NCI-H460 (cell line): ENCODE measurements around the gene ZNF227. TPM values are rescaled to one million over a fixed set of nuclear protein-coding genes. Genes with fewer than 3 reads are reported as not detected.
"Not testable (repeated sequence)": the region's sequence is repeated elsewhere in the genome, so short reads cannot be mapped to it uniquely, and the experiment has no call there.

Experiments
- DNase-seq: peaks from one replicate; pipeline ENCODE4 v3.0.0-alpha.2; 2016; ENCODE audit warnings: low read depth; ENCODE audit errors: extremely low read depth
- polyA plus RNA-seq: library from polyadenylated mRNA; depleted of rRNA; stranded (reverse); fragments of >200 nt; gene quantifications from 2 replicates; pipeline ENCODE4 v1.2.3, GENCODE V29; 2014; cell fraction: nucleus; rRNA removed
- total RNA-seq: library from RNA; depleted of rRNA; stranded (reverse); fragments of >200 nt; shearing (Covaris generic); gene quantifications from 2 replicates; pipeline ENCODE4 v1.2.3, GENCODE V29; 2014; rRNA removed

ZNF227 gene
- 18.2 and 20.3 TPM in 2 replicates for total RNA-seq
- polyA plus RNA-seq = 5.9 and 7.7 TPM in 2 replicates

DNA sequence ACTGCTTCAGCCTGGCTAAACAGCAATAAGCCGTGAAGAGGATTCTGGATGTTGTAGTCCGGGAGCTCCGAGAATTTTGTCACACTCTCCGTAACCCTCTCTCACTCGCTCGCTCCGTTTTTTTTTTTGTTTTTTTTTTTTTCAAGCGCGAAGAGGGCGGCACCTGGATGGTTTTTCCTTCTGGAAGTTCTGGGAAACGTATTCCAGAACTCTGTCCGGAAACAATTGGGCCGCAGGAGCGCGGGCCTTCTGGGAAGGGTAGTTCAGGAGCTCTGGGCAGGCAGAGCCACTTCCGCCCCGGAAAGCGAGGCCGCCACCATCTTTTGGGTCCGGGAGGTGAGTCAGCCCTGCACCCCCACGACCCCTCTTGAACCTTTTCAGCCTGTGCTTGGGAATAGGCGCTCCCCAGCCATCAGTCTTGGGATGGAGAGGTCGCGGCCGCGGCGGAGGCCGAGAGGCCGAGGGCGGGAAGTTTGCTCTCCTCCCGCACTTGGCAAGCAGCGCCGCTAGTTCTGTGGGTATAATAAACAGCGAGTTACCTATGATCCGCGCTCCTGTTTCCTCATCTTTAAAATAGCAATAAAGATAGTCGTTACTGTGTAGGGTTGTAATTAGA lies at the start of gene ZNF227:
Gene ZNF227 (plus strand): TSS at position 283 of the 616 bp plus-strand sequence. CDS start 5,261 bp downstream, outside the sequence.
- DNase-seq = peak; percentile 75

GRCh38 chr19:44163789-44164188 lies 48.5 kb upstream of the ZNF227 start:
- DNase-seq = no peak

GRCh38 chr19:44164327-44164672 lies 48.0 kb upstream of the ZNF227 start:
- no peak for DNase-seq

DNA sequence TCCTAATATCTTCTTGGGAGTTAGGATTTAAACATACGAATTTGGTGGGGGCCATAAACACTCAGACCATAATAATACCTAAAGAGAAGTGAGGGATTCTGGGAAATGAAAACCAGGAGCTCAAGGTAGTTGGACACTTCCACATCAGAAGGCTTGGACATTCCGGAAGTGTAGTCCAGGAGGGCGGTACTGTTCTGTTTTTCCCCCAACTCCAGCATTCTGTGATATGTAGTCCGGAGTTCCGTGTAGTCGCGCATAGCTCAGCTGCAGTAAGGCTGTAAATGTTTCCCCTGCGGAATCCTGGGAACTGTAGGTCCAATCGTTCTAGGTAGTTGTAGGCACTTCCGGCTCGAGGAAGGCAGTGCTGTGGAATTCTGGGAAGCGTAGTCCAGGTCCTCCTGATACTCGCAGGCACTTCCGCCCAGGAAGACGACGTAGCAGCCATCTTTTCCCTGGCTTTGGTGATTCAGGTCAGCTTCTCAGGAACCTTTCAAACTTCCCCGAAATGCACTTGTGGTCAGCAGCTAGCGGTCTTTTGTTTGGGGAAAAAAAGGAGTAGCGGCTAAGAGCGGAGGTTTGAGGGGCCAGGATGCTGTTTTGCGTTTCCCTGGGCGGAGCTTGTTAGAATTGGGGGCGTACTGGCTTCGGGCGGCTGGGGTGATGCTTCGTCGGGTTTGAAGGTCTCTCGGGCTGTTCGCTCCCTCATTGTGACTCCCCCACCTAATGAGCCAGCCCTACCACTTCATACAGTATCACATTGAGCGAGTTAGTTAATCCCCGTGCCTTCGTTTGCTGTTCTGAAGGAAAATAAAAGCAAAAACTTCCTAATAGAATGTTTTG lies 47.4 kb upstream of the ZNF227 start, which contains the start of gene ZNF226:
Gene ZNF226 (plus strand): TSS at position 428 of the 840 bp plus-strand sequence. CDS start 4,981 bp downstream, outside the sequence.
- peak; percentile 92 for DNase-seq

DNA sequence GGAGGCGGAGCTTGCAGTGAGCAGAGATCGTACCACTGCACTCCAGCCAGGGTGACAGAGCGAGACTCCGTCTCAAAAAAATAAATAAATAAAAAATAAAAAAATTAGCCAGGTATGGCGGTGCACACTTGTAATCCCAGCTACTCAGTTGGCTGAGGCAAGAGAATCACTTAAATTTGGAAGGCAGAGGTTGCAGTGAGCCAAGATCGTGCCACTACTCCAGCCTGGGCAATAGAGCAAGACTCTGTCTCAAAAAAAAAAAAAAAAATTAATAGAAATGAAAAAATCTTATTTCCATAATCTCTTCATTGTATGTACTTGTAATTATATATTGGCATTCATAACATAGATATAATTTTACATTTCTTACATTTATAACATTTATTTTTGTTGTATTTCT lies 41.7 kb upstream of the ZNF227 start:
- DNase-seq = not testable (repeated sequence)

DNA sequence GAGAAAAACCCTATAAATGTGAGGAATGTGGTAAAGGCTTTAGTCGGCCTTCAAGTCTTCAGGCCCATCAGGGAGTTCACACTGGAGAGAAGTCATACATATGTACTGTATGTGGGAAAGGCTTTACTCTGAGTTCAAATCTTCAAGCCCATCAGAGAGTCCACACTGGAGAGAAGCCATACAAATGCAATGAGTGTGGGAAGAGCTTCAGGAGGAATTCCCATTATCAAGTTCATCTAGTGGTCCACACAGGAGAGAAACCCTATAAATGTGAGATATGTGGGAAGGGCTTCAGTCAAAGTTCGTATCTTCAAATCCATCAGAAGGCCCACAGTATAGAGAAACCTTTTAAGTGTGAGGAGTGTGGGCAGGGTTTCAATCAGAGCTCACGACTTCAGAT lies 35.7 kb upstream of the ZNF227 start:
- DNase-seq = no peak

- no peak for DNase-seq
Measured at GRCh38 chr19:44180968-44181367, 31.4 kb upstream of the ZNF227 start.

GRCh38 chr19:44182145-44182544 lies 30.2 kb upstream of the ZNF227 start:
- DNase-seq = no peak

GRCh38 chr19:44190020-44190419 lies 22.3 kb upstream of the ZNF227 start:
- DNase-seq = no peak

- no peak for DNase-seq
Measured at GRCh38 chr19:44192127-44192526, 20.2 kb upstream of the ZNF227 start.

- no peak for DNase-seq
Measured at GRCh38 chr19:44196772-44197171, 15.6 kb upstream of the ZNF227 start.

- DNase-seq = no peak
Measured at GRCh38 chr19:44202470-44202869, 9.9 kb upstream of the ZNF227 start.

- no peak for DNase-seq
Measured at GRCh38 chr19:44202974-44203373, 9.4 kb upstream of the ZNF227 start.

- not testable (repeated sequence) for DNase-seq
Measured at GRCh38 chr19:44203877-44204276, 8.5 kb upstream of the ZNF227 start.

DNA sequence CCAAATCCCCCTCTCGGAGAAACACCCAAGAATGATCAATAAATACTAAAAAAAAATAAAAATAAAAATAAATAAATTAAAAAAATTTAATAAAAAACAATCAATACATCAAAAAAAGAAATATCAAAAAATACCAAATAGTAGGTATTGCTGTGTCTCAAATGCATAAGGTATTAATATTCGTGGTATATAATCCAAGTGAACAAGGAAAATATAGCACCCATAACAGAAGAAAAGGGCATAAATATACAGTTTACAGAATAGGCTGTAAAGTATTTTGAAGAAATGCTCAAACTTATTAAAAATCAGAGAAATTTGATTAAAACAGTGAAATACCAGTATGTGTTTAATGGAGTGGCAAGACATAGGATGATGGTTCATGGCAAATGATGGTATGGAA lies 7.6 kb upstream of the ZNF227 start:
- DNase-seq = no peak

DNA sequence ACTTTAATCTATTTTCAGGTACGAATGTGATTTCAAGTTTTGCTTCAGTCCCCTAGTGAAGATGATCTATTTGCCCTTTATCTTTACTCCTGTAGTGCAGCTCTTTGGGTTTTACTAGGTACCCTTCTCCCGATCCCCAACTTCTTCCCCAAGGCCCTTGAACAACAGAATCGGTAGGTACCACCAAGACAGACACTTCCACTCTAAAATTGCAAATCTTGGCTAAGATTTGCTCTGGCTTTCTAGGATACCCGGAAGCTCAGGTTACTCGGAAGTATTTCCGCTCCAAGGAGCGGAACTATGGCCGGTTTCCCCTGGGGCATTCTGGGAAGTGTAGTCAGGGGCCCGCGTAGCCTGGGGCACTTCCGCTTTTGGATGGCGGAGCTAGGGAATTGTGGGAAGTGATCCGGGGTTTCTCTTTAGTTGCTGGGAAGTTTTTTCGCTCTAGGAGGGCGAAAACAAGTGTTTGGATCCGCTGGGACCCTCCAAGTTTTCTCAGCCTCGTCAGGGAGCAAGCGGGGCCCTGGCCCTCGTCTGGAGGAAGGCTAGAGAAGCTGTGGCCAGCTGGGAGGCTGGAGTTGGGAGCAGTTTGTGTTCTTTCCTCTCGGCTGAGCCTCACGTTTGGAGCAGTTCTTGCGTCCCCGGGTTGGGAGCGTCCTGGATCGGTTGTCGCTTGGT lies 5.1 kb upstream of the ZNF227 start:
- peak; percentile 92 for DNase-seq

DNA sequence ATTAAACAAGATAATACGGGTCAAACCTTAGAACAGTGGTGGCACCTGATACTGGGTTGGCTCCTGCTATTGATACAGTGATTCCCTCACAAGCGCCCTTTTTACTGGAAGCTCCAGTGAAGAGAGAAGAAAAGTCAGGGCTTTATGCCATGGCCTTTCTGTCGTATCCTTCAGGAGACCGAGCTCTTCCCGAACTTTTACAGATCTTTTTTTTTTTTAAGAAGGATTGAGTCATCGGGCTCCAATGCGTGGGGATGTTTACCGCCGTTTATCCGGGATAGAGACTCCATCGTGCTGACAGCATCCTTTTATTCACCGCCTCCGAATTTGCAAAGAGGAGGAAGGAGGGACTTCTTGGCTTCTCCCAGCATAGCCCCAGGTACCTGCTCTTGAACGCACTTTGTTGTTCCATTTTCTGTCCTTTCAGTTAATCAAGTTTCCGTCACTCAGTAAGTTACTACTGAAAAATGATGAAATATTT lies 574 bp downstream of the ZNF227 start:
- peak; percentile 1 for DNase-seq

DNA sequence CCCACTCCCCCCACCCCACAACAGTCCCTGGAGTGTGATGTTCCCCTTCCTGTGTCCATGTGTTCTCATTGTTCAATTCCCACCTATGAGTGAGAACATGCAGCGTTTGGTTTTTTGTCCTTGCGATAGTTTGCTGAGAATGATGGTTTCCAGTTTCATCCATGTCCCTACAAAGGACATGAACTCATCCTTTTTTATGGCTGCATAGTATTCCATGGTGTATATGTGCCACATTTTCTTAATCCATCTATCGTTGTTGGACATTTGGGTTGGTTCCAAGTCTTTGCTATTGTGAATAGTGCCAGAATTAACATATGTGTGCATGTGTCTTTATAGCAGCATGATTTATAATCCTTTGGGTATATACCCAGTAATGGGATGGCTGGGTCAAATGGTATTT lies 7.6 kb downstream of the ZNF227 start:
- DNase-seq = not testable (repeated sequence)

DNA sequence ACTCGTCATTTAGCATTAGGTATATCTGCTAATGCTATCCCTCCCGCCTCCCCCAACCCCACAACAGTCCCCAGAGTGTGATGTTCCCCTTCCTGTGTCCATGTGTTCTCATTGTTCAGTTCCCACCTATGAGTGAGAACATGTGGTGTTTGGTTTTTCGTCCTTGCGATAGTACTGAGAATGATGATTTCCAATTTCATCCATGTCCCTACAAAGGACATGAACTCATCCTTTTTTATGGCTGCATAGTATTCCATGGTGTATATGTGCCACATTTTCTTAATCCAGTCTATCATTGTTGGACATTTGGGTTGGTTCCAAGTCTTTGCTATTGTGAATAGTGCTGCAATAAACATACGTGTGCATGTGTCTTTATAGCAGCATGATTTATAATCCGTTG lies 8.4 kb downstream of the ZNF227 start:
- DNase-seq = not testable (repeated sequence)

GRCh38 chr19:44221291-44221690 lies 9.0 kb downstream of the ZNF227 start:
- not testable (repeated sequence) for DNase-seq

DNA sequence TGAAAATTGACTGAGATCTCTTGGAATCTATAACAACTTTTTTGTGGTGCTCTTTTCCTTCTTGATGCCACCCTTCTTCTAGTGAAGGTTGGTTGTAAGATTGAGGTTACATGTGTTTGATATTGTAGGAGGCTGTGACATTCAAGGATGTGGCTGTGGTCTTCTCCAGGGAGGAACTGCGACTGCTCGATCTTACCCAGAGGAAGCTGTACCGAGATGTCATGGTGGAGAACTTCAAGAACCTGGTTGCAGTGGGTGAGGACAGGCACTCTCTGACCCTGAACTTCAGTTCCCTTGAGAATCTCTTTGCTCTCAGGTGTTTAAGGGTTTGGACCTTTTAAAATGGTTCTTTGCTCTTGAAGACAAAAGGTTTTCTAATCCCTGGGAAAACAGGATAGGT lies 16.0 kb downstream of the ZNF227 start:
- DNase-seq = no peak
